HG02885 (cell line): ENCODE measurements around the gene PSG11.
"Not testable (repeated sequence)": the region's sequence is repeated elsewhere in the genome, so short reads cannot be mapped to it uniquely, and the experiment has no call there.

Experiments
- ATAC-seq: cut with Tn5 transposase; IDR thresholded peaks from one replicate; pipeline ENCODE4 v1.9.1; 2021; ENCODE audit warnings: mild to moderate bottlenecking; ENCODE audit not compliant: unreplicated experiment, poor library complexity

PSG11 gene

DNA sequence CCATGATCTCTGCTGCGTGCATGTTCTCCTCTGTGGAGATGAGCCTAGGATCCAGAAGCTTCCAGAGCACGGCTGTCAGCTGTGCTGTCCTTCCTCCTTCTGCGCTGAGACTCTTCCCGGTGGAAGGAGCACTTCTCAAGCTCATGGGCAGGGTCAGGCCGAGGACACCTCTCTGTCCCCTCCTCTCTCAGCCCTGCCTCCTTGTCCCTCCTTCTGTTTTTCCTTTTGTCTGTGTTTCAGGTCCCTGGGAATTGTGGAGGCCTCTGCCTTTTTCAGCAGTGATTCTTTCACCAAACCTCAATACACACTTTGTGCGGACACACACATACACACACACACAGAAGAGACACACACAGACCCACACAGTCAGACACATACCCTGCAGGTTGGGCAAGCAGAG lies at the start of gene PSG11:
Gene PSG11, minus strand, starts transcription at position 101 of the 400 bp plus-strand sequence. Its CDS starts 97 bp downstream, at position 4.
- ATAC-seq: not testable (repeated sequence)

DNA sequence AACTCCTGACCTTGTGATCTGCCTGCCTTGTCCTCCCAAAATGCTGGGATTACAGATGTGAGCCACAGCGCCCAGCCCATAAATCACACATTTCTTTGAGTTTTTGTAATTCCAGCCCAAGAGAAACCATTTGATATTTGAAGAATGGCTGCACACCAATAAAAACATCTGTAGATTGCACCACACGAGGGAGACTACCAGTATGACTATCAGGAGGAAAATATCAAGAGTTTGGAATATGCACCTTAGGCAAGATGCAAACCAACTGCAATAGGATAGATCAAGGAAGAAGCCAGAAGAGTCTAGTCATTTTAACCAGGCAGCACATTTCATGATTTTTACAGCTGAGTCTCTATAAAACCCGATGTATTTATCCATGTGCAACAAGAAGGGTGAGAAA lies 36.1 kb upstream of the PSG11 start:
- ATAC-seq: not testable (repeated sequence)

DNA sequence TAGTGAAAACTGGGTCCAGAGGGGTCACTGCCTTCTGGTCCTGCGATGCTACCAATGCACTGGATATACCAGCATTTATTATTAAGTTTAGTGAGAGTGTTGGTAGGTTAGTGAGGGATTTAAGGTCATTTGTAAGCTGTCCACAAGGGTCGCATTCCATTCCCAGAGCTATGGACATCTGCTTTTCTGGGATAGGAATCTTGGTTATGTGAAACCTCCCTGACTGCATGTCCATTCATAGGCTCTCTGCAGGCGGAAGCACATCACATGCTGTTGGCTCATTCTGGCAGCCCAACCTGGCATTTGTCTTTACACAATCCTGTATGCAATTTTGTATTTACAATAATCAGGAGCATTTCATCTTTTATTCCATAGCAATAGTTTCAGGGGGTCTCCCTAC lies 35.1 kb upstream of the PSG11 start:
- ATAC-seq: not testable (repeated sequence)

DNA sequence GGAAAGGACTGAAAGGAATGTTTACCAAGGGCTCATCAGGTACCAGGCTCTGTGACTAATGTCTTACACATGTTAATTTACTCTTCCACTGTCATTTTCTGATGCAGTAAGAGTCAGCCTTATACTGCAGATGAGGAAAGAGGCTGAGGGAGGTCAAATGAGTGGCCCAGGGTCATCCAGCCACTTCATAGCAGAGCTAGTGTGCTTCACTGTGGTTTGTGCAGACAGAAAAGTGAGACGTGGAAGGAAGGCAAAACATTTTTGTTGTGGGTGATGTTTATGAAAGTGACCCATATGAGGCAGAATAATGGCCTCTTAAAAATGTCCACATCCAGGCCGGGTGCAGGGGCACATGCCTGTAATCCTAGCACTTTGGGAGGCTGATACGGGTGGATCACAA lies 34.0 kb upstream of the PSG11 start:
- ATAC-seq: not testable (repeated sequence)

GRCh38 chr19:43059482-43059881 lies 33.2 kb upstream of the PSG11 start:
- ATAC-seq: not testable (repeated sequence)

- not testable (repeated sequence) for ATAC-seq
These were observed 32.2 kb upstream of the PSG11 start for GRCh38 chr19:43058440-43058839.

DNA sequence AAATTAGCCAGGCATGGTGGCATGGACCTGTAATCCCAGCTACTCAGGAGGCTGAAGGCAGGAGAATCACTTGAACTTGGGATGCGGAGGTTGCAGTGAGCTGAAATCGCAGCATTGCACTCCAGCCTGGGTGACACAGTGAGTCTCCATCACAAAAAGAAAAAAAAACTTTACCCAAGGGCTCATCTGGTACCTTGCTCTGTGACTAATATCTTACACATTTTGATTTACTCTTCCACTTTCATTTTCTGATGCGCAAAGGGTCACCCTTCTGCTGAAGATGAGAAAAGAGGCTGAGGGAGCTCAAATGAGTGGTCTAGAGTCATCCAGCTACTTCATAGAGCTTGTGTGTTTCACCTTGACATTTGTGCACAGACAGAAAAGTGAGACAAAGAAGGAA lies 21.7 kb upstream of the PSG11 start:
- ATAC-seq: not testable (repeated sequence)

DNA sequence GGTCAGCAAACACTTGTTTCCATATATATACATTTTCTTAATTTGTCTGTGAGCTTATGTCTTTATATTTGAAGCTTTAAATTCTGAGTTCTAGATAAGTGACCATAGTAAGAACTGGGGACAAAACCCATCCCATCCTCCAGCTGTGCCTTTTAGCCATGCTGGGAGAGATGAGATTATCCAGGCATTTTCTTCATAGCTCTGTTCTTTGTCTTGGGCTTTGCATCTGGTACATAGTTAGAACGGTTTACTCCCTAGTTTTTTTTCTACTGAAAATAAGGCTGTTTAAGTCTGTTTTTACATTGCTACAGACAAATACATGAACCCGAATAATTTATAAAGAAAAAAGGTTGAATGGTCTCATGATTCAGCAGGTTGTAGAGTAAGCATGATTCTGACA lies 20.3 kb upstream of the PSG11 start:
- not testable (repeated sequence) for ATAC-seq

GRCh38 chr19:43043492-43044180 lies 17.4 kb upstream of the PSG11 start:
- ATAC-seq: not testable (repeated sequence)

- ATAC-seq: not testable (repeated sequence)
These were observed 5.4 kb upstream of the PSG11 start for GRCh38 chr19:43031645-43032044.

- ATAC-seq: no peak
These were observed 2.6 kb upstream of the PSG11 start for GRCh38 chr19:43028866-43029265.

GRCh38 chr19:43027985-43028384 lies 1.7 kb upstream of the PSG11 start:
- ATAC-seq: not testable (repeated sequence)

- ATAC-seq: not testable (repeated sequence)
These were observed 792 bp upstream of the PSG11 start for GRCh38 chr19:43027061-43027460.

DNA sequence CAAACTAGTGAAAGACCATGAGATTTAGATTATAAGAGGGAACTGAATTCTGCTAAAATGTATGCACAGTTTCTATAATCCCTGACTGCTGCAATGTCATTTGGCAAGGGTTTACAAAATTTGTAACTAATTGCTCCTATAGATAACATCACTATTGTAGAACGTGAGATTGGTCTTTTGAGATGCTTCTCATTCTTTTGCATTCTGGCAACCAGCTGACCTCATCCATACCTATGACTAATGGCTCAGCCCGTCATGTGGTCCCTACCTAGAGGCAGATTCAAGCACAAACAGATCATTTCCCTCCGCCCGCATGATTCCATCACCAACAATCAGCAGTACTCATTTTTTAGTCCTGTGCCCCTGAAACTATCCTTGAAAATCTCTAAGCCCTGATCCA lies 4.2 kb downstream of the PSG11 start:
- ATAC-seq: not testable (repeated sequence)

DNA sequence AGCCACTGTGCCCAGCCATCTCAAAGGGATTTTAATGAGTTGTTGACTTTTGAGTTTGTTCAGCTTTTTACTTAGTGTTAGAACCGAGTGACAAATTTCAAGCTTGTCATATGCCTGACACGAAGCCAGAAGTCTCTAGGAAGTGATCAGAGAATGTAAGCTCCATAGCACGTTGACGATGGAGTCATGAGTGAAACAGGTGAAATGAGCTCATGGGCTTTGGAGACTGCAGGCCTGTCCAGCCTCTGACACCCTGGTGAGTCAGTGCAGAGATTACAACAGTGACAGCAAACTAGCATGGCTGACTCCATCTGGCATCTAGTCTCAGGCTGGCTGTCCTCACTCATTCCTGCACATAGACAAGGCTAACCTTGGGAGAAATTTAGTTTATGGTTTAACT lies 4.6 kb downstream of the PSG11 start:
- ATAC-seq: not testable (repeated sequence)

- ATAC-seq: not testable (repeated sequence)
These were observed 6.7 kb downstream of the PSG11 start for GRCh38 chr19:43019588-43019987.

DNA sequence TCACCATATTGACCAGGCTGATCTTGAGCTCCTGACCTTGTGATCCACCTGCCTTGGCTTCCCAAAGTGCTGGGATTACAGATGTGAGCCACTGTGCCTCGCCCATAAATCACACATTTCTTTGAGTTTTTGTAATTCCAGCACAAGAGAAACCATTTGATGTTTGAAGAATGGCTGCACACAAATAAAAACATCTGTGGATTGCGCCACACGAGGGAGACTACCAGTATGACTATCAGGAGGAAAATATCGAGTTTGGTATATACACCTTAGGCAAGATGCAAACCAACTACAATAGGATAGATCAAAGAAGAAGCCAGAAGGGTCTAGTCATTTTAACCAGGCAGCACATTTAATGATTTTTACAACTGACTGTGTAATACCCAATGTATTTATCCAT lies 20.4 kb downstream of the PSG11 start:
- ATAC-seq: not testable (repeated sequence)

DNA sequence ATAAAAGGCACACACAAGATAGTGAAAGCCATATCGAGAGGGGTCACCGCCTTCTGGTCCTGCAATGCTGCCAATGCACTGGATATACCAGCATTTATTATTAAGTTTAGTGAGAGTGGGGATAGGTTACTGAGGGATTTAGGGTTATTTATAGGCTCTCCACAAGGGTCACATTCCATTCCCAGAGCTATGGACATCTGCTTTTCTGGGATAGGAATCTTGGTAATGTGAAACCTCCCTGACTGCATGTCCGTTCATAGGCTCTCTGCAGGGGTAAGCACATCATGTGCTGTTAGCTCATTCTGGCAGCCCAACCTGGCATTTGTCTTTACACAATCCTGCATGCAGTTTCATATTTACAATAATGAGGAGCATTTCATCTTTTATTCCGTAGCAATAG lies 21.4 kb downstream of the PSG11 start:
- ATAC-seq: not testable (repeated sequence)

- not testable (repeated sequence) for ATAC-seq
These were observed 22.6 kb downstream of the PSG11 start for GRCh38 chr19:43003634-43004033.

GRCh38 chr19:43002948-43003347 lies 23.3 kb downstream of the PSG11 start:
- ATAC-seq: not testable (repeated sequence)

DNA sequence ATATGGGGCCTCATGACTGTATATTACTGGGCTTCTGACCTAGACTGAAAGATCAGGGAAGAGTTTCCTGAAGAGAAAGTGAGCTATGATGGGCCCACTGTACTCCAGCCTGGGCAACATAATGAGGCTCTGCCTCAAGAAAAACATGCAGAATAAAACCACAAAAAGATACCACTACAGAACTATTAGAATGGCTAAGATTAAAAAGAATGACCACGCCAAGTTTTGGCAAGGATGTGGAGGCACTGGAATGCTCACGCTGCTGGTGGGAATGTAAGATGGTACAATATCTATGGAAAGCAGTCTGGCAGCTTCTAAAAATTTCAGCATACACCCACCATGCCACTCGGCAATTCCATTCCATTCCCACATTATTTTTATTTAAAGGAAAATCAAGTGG lies 30.1 kb downstream of the PSG11 start:
- not testable (repeated sequence) for ATAC-seq

DNA sequence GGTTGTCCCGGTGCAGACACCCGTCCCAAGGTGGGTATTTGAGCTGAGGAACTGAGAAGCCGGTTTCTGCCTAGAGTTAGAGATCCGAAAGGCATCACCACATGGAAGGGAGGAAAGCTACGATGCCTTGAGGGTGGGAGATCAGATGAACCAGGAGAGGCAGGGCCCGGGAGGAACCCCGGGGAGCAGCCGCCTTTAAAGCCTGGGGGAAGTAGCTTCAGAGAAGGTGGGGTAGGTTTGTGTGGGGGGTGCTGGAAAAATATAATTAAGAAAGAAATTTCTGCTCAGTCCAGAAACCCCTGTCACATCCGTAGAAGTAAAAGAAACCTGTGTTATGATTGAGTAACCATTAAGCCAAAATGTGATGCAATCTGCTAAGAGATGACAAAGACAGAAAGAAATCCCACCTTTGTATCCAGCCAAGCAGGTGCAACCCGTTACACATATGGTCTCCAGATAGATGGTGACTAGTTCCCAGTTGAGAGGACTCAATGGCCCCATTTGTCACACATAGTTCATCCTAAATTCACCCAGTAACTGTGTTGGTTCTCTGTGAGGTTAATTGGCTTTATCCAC lies 34.2 kb downstream of the PSG11 start:
- ATAC-seq: not testable (repeated sequence)
